GM18873 (cell line): ENCODE results near the gene ZDHHC18.
"Not testable (repeated sequence)": the region's sequence is repeated elsewhere in the genome, so short reads cannot be mapped to it uniquely, and the experiment has no call there.

ENCODE experiments used
- ATAC-seq: cut with Tn5 transposase; IDR thresholded peaks from one replicate; pipeline ENCODE4 v1.9.1; 2021; ENCODE audit warnings: mild to moderate bottlenecking, moderate library complexity, moderate number of reproducible peaks; ENCODE audit not compliant: unreplicated experiment, low FRiP score

Gene ZDHHC18

GRCh38 chr1:26857473-26858060 lies 31.1 kb downstream of the ZDHHC18 start:
- ATAC-seq = no peak

GRCh38 chr1:26858160-26858559 lies 31.7 kb downstream of the ZDHHC18 start:
- ATAC-seq = no peak

DNA sequence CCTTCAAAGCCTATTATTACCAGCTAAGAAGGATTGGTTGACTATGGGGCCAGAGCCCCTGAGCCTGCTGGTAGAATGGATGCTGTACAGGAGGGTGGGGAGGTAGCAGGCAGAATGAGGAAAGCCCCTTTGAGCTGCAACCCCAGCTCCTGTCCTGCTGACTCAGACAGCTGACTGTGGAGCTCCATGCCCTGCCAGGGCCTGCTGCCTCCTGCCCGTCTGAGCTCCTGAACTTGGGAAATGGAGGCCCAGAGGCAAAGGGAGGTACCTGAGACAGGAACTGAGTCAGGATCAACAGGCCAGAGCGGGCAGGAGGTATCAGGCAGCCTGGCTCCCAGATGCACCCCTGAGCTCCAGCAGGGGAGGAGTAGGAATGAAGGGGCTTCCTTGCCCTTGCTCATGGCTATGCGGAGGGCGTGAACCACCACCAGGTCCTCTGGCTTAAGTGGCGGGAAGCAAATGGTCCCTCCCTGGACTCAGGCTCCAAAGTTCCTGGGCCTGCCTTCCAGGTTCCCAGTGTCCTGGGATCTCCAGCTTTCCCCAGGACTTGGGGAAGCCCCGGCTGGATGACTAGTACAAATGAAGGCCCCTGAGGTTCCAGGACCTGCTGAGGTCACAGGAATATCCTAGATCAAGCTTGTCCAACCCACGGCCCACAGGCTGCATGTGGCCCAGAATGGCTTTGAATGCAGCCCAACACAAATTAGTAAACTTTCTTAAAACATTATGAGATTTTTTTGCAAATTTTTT lies 32.6 kb downstream of the ZDHHC18 start:
- no peak for ATAC-seq

DNA sequence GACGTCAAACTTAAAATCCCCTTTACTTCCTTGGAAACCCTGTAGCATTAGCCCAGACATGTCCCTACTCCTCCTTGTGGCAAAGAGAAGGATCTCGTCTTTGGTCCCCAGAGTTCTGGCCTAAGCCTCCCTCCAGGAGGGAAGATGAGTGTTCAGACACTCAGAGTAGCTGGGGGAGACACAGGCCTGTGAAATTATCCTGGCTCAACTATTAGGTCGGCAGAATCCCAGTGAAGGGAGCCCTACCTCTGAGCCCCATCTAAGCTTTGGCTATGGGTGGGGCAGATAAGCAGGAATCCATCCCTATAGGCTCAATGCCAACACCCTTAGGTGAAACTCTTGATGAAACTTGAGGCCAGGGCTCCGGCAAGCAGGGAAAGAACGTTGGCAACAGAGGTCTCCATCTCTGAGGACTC lies 34.8 kb downstream of the ZDHHC18 start:
- no peak for ATAC-seq

DNA sequence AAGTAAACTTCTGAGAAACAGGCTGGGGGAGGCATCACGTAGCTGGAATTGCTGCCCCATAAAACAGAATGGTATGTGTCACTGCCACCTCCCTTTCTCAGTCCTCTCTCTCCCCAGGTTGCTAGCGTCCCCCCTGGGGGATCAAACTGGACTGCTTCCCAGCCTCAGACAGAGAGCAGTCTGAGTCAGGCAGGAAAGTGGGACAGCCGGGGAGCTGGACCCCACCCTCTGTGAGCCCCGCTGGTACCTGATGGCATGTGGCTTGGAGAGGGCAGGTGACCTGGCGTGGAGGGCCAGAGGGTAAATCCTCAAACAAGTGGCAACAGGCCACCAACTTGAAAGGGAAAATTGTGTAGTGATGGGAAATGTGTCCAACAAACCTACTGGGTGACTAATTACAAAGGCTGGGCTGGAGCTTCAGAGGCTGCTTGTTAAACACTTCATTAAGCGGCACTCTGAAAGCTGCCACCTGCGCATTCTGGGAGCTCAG lies 35.4 kb downstream of the ZDHHC18 start:
- no peak for ATAC-seq

DNA sequence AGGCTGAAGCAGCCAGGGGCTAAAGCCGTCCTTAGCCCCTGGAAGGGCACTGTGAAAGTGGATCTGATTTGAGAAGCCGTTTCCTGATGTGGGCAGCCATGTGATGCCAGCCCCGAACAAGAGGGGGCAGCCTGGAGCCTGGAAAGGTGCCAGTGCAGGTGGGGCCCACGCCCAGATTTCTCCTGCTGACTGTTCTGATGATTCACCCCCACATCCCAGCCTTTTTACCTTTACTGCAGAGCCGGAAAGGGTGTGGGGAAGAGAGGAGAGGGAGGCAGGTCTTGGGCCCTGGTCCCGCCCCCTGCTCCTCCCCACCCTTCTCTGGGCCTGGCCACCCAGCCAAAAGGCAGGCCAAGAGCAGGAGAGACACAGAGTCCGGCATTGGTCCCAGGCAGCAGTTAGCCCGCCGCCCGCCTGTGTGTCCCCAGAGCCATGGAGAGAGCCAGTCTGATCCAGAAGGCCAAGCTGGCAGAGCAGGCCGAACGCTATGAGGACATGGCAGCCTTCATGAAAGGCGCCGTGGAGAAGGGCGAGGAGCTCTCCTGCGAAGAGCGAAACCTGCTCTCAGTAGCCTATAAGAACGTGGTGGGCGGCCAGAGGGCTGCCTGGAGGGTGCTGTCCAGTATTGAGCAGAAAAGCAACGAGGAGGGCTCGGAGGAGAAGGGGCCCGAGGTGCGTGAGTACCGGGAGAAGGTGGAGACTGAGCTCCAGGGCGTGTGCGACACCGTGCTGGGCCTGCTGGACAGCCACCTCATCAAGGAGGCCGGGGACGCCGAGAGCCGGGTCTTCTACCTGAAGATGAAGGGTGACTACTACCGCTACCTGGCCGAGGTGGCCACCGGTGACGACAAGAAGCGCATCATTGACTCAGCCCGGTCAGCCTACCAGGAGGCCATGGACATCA lies 36.5 kb downstream of the ZDHHC18 start, which contains the start of gene SFN:
TSS of gene SFN (plus strand) at position 369 of the 904 bp plus-strand sequence. CDS start at position 433, 64 bp downstream.
- ATAC-seq = no peak

DNA sequence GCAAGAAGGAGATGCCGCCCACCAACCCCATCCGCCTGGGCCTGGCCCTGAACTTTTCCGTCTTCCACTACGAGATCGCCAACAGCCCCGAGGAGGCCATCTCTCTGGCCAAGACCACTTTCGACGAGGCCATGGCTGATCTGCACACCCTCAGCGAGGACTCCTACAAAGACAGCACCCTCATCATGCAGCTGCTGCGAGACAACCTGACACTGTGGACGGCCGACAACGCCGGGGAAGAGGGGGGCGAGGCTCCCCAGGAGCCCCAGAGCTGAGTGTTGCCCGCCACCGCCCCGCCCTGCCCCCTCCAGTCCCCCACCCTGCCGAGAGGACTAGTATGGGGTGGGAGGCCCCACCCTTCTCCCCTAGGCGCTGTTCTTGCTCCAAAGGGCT lies 37.2 kb downstream of the ZDHHC18 start:
- no peak for ATAC-seq

GRCh38 chr1:26864610-26865480 lies 38.4 kb downstream of the ZDHHC18 start:
- ATAC-seq = peak; percentile 84

DNA sequence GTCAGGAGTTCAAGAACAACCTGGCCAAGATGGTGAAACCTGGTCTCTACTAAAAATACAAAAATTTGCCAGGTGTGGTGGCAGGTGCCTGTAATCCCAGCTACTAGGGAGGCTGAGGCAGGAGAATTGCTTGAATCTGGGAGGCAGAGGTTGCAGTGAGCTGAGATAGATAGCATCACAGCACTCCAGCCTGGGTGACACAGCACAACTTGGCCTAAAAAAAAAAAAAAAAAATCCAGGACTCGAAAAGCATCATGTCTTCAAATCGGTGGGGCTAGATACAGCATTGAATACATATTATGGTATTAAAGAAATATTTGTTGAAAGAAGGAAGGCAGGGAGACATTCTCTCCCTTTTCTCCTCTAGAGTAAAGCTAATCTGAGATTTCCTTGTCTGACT lies 46.6 kb downstream of the ZDHHC18 start:
- ATAC-seq = not testable (repeated sequence)

DNA sequence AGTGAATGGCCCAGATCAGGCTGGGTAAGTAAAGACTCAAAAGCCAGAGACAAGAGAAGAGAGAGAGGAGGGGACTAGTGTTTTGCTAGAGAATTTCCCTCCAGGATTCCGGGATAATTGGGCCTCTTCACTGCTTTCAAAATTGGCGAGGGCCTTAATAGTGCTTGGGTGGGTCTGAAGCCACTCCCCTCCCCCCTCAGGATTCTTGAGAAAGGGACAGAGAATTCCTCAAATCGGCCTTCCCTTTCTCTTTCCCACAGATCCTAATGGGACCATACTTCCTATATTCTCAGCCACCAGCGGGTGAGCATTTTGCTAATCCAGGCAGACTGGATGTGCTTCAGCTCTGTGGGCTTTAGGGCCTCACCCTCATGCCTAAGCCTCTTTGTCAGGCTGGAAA lies 48.4 kb downstream of the ZDHHC18 start:
- ATAC-seq = no peak

GRCh38 chr1:26877326-26877725 lies 50.8 kb downstream of the ZDHHC18 start:
- no peak for ATAC-seq

- ATAC-seq = no peak
Measured at GRCh38 chr1:26879793-26880192, 53.3 kb downstream of the ZDHHC18 start.

DNA sequence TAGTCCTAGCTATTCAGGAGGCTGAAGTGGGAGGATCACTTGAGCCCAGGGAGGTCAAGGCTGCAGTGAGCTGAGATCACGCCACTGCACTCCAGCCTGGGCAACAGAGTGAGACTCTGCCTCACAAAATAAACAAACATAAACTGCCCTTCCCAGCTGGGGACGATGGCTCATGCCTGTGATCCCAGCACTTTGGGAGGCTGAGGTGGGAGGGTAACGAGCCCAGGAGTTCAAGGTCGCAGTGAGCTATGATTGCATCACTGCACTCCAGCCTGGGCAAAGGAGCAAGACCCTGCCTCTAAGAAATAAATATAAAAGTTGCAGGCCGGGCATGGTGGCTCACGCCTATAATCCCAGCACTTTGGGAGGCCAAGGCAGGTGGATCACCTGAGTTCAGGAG lies 55.1 kb downstream of the ZDHHC18 start:
- not testable (repeated sequence) for ATAC-seq

DNA sequence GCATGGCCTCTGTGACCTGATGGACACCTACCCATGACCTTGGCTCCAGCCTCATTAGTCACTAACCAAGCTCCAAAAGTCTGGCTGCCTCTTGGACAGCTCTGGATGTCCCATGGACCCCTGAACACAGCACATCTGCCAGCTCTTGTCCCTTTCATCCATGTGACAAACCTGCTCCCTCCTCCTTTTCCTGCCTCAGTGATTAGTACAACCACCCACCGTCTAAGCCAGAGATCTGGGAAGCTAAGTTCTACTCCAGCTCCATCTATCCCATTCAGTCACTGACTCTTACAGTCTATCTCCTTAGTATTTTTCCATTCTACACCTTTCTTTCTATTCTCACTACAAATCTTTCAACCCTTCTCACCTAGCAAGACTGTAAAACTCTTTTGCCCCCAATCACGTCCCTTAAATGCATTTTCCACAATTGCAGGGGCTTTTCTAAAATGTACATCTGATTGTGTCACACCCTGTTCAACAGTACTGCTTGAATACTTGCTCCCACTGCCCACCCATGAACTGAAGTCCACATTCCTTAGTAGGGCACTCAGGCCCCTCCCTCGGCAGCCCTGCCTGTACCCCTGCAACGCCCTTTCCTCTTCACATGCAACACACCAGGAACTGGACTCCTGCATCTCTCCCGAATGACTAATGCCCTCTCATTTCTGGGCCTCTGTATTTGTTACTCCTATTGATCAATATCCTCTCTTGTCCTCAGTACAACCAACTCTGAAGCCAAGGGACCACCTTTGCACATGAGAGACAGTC lies 56.4 kb downstream of the ZDHHC18 start:
- ATAC-seq = no peak

GRCh38 chr1:26887125-26887524 lies 60.6 kb downstream of the ZDHHC18 start:
- ATAC-seq = no peak

GRCh38 chr1:26888231-26888630 lies 61.7 kb downstream of the ZDHHC18 start:
- no peak for ATAC-seq

GRCh38 chr1:26889551-26890466 lies 63.3 kb downstream of the ZDHHC18 start, which contains the start of gene GPN2:
GPN2 (minus strand) TSS chr1:26890283; CDS start chr1:26890096, 187 bp downstream.
- no peak for ATAC-seq

DNA sequence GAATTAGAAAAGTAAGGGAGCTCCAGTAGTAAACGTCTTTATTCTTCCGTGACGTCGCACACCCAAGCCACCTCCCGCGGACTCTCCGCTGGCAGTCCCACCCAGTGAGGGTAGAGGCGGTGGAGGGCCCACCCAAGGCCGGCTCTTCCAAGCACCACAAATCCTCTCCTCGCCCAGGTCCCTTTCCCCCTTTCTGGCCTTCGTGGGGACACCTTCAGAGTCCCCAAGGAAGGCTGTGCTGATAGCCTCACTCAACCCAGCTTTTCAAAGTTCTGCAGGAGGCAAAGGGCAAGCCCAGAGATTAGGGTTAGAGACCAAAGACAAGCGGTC lies 63.9 kb downstream of the ZDHHC18 start:
- no peak for ATAC-seq
